ENCODE measurements around the gene PIK3R4.

DNA sequence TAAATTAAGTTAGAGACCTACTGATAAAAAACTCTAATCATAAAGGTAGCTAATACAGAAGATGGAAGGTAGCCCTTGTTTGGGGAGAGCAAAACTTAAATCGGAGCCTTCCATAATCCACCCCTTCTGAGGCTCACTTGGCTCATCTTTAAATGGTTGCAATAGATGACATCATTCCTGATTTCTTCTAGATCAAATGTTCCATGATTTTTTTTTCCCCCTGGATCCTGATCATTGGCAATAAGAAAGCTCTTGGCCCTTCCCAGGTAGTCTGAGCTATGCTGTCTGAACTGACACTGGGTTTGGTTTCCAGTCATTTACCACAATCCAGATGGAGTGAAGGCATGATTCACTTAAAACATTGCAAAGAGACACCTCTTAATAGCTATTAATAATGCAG is 92.5 kb downstream of the PIK3R4 start:
- no peak for TF ChIP-seq POLR2A (IDR thresholded peaks at IDR 0.05)
- TF ChIP-seq, protein P1, sequence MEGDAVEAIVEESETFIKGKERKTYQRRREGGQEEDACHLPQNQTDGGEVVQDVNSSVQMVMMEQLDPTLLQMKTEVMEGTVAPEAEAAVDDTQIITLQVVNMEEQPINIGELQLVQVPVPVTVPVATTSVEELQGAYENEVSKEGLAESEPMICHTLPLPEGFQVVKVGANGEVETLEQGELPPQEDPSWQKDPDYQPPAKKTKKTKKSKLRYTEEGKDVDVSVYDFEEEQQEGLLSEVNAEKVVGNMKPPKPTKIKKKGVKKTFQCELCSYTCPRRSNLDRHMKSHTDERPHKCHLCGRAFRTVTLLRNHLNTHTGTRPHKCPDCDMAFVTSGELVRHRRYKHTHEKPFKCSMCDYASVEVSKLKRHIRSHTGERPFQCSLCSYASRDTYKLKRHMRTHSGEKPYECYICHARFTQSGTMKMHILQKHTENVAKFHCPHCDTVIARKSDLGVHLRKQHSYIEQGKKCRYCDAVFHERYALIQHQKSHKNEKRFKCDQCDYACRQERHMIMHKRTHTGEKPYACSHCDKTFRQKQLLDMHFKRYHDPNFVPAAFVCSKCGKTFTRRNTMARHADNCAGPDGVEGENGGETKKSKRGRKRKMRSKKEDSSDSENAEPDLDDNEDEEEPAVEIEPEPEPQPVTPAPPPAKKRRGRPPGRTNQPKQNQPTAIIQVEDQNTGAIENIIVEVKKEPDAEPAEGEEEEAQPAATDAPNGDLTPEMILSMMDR (IDR thresholded peaks at IDR 0.05) = no peak

Data from lower leg skin (tissue), 3 donors.